GM23338 (cell line): ENCODE results near the gene P2RX7. TPM values are rescaled to one million over a fixed set of nuclear protein-coding genes. Genes with fewer than 3 reads are reported as not detected.

Experiments
- ATAC-seq: fragments of 200-7000 bp; cut with Tn5 transposase; 3 replicates; pipeline ENCODE4 v1.9.1; 2020
- DNase-seq: peaks from one replicate; pipeline ENCODE4 v3.0.0-alpha.2; 2015; ENCODE audit warnings: low spot score
- H2AFZ ChIP-seq: fragments of 200-600 bp; sonication (generic); 2 replicates; pipeline ENCODE4 v1.8.0; 2016; ENCODE audit warnings: antibody characterized with exemption, mild to moderate bottlenecking, moderate library complexity
- H3F3A ChIP-seq: fragments of 200-600 bp; sonication (generic); replicated peaks from 2 replicates; pipeline ENCODE4 v1.8.0; 2017; ENCODE audit warnings: antibody characterized with exemption, mixed run types, low read depth
- H3K27ac ChIP-seq: fragments of 200-600 bp; sonication (generic); 2 replicates; pipeline ENCODE4 v1.6.1; 2016; ENCODE audit warnings: low read depth
- H3K27me3 ChIP-seq: fragments of 200-600 bp; sonication (generic); 2 replicates; pipeline ENCODE4 v1.8.0; 2016; ENCODE audit warnings: mild to moderate bottlenecking, mixed run types, moderate library complexity; ENCODE audit not compliant: insufficient read depth
- H3K36me3 ChIP-seq: fragments of 200-600 bp; sonication (generic); 2 replicates; pipeline ENCODE4 v1.8.0; 2016; ENCODE audit warnings: mild to moderate bottlenecking; ENCODE audit not compliant: insufficient read depth
- H3K4me1 ChIP-seq: fragments of 200-600 bp; sonication (generic); 2 replicates; pipeline ENCODE4 v1.8.0; 2016; ENCODE audit warnings: mild to moderate bottlenecking, moderate library complexity; ENCODE audit not compliant: insufficient read depth
- H3K4me2 ChIP-seq: fragments of 200-600 bp; sonication (generic); 2 replicates; pipeline ENCODE4 v1.7.1; 2017; ENCODE audit warnings: mixed run types
- H3K4me3 ChIP-seq: fragments of 200-600 bp; sonication (generic); 2 replicates; pipeline ENCODE4 v1.6.1; 2016; ENCODE audit warnings: mixed run types
- H3K79me2 ChIP-seq: fragments of 200-600 bp; sonication (generic); replicated peaks from 2 replicates; pipeline ENCODE4 v1.8.0; 2017; ENCODE audit warnings: mild to moderate bottlenecking; ENCODE audit not compliant: insufficient read depth
- H3K9me2 ChIP-seq: fragments of 200-600 bp; sonication (generic); 2 replicates; pipeline ENCODE4 v1.8.0; 2017; ENCODE audit not compliant: insufficient read depth
- H4K20me1 ChIP-seq: fragments of 200-600 bp; sonication (generic); replicated peaks from 2 replicates; pipeline ENCODE4 v1.8.0; 2017; ENCODE audit warnings: mild to moderate bottlenecking; ENCODE audit not compliant: insufficient read depth
- H3K27ac Mint-ChIP-seq: 2 replicates; pipeline ENCODE4 v1.8.0; 2020; ENCODE audit warnings: inconsistent platforms, mild to moderate bottlenecking, moderate library complexity, mixed read lengths
- H3K27me3 Mint-ChIP-seq: 3 replicates; pipeline ENCODE4 v1.8.0; 2022; ENCODE audit warnings: low read depth, mild to moderate bottlenecking, moderate library complexity, mixed read lengths, inconsistent platforms; ENCODE audit not compliant: insufficient read depth, poor library complexity
- H3K36me3 Mint-ChIP-seq: 3 replicates; pipeline ENCODE4 v1.8.0; 2021; ENCODE audit warnings: low read depth, mild to moderate bottlenecking, inconsistent platforms, moderate library complexity, mixed read lengths
- H3K4me1 Mint-ChIP-seq: 3 replicates; pipeline ENCODE4 v1.8.0; 2020; ENCODE audit warnings: mild to moderate bottlenecking, inconsistent platforms, mixed read lengths
- H3K4me3 Mint-ChIP-seq: 3 replicates; pipeline ENCODE4 v1.8.0; 2021; ENCODE audit warnings: moderate library complexity, mild to moderate bottlenecking, inconsistent platforms, mixed read lengths
- H3K9me3 Mint-ChIP-seq: 3 replicates; pipeline ENCODE4 v1.8.0; 2020; ENCODE audit warnings: moderate library complexity, mild to moderate bottlenecking, inconsistent platforms, mixed read lengths
- CREB1 ChIP-seq: fragments of 250-450 bp; sonication (Bioruptor Pico); IDR thresholded peaks from 2 replicates; pipeline ENCODE4 v1.5.0; 2020; ENCODE audit warnings: low read depth, mild to moderate bottlenecking, moderate library complexity
- ETS1 ChIP-seq: IDR thresholded peaks from 2 replicates; pipeline ENCODE4 v1.6.1; 2016; ENCODE audit warnings: antibody characterized with exemption
- EZH2 ChIP-seq: fragments of 200-600 bp; sonication (generic); IDR thresholded peaks from one replicate; pipeline ENCODE4 v1.8.0; 2017; ENCODE audit warnings: antibody characterized with exemption, mild to moderate bottlenecking, low read depth; ENCODE audit not compliant: unreplicated experiment
- EZH2phosphoT487 ChIP-seq: fragments of 200-600 bp; sonication (generic); IDR thresholded peaks from one replicate; pipeline ENCODE4 v1.8.1; 2018; ENCODE audit warnings: antibody characterized with exemption; ENCODE audit not compliant: unreplicated experiment
- JUNB ChIP-seq: IDR thresholded peaks from one replicate; pipeline ENCODE4 v1.6.1; 2016; ENCODE audit warnings: antibody characterized with exemption; ENCODE audit not compliant: unreplicated experiment
- NANOG ChIP-seq: IDR thresholded peaks from 2 replicates; pipeline ENCODE4 v1.6.1; 2016; ENCODE audit warnings: antibody characterized with exemption, borderline replicate concordance
- POLR2AphosphoS5 ChIP-seq: IDR thresholded peaks from 2 replicates; pipeline ENCODE4 v1.6.1; 2016; ENCODE audit warnings: antibody characterized with exemption, low read depth
- REST ChIP-seq: IDR thresholded peaks from one replicate; pipeline ENCODE4 v1.6.1; 2018; ENCODE audit warnings: antibody characterized with exemption; ENCODE audit not compliant: unreplicated experiment
- STAT1 ChIP-seq: IDR thresholded peaks from one replicate; pipeline ENCODE4 v1.6.1; 2016; ENCODE audit warnings: antibody characterized with exemption; ENCODE audit not compliant: unreplicated experiment
- ZNF331 ChIP-seq: fragments of 250-450 bp; sonication (Bioruptor Pico); IDR thresholded peaks from 2 replicates; pipeline ENCODE4 v1.5.0; 2020; ENCODE audit warnings: low read depth, mild to moderate bottlenecking, moderate library complexity
- ZNF462 ChIP-seq: fragments of 250-450 bp; sonication (Bioruptor Pico); IDR thresholded peaks from 2 replicates; pipeline ENCODE4 v1.5.0; 2020; ENCODE audit warnings: mild to moderate bottlenecking, moderate library complexity
- polyA plus RNA-seq: library from polyadenylated mRNA; unstranded; fragments of >200 nt; fragmentation: Nextera tagmentation; extraction: Ambion mirVana; gene quantifications from 2 replicates; pipeline ENCODE4 v1.2.1, GENCODE V29; 2016
- total RNA-seq: library from RNA; depleted of rRNA; stranded (reverse); fragments of >200 nt; shearing (Covaris generic); gene quantifications from 2 replicates; pipeline ENCODE4 v1.2.3, GENCODE V29; 2014

The P2RX7 gene
- total and polyA plus RNA-seq, 2 experiments from 2014 or later, result 0.24 to 0.48 TPM

- no peaks in the 10 kb centered on the region for H3K4me1 Mint-ChIP-seq
- peaks cover 2% of the 10 kb centered on the region for H3K27me3 Mint-ChIP-seq
- no peak overlapping the region for H3K27ac Mint-ChIP-seq
- Histone ChIP-seq H4K20me1 (no peaks in the 10 kb centered on the region), H3K4me3 (no peak overlapping the region), H2AFZ (peak overlapping the region; percentile 56; the same call in 1 of the 2 replicates), H3K4me1 (no peaks in the 10 kb centered on the region), H3K4me2 (no peak overlapping the region), H3K27me3 (no peaks in the 10 kb centered on the region), H3F3A (no peaks in the 10 kb centered on the region), H3K27ac (no peak overlapping the region), H3K36me3 (no peaks in the 10 kb centered on the region), H3K79me2 (no peaks in the 10 kb centered on the region), H3K9me2 (no peaks in the 10 kb centered on the region)
- ATAC-seq (peak; percentile 51; the same call in 2 of the 3 replicates), DNase-seq (peak; percentile 27)
- no peaks in the 10 kb centered on the region for H3K9me3 Mint-ChIP-seq
- TF ChIP-seq ZNF462 (CRISPR knock-in tag), result no peak
- no peak for TF ChIP-seq CREB1 (CRISPR knock-in tag)
- no peak for TF ChIP-seq REST
- TF ChIP-seq POLR2AphosphoS5, result no peak
- no peak for TF ChIP-seq EZH2
- TF ChIP-seq JUNB, result no peak
- no peak for TF ChIP-seq NANOG
- TF ChIP-seq STAT1, result no peak
- no peak for TF ChIP-seq ETS1
- TF ChIP-seq ZNF331 (CRISPR knock-in tag), result no peak
- TF ChIP-seq EZH2phosphoT487, result no peak
- no peak overlapping the region for H3K4me3 Mint-ChIP-seq
- no peaks in the 10 kb centered on the region; the same call in 2 of the 3 replicates for H3K36me3 Mint-ChIP-seq
Observed at GRCh38 chr12:121189619-121190155, 57.0 kb downstream of the P2RX7 start.
